HG02763 (cell line): ENCODE measurements around the gene RAB11A.

Experiments used
- ATAC-seq: cut with Tn5 transposase; IDR thresholded peaks from one replicate; pipeline ENCODE4 v1.9.1; 2021; ENCODE audit warnings: mild to moderate bottlenecking, moderate library complexity; ENCODE audit not compliant: unreplicated experiment

Gene RAB11A

GRCh38 chr15:65914981-65915925, 46.0 kb downstream of the RAB11A start:
- ATAC-seq = no peak

- no peak for ATAC-seq
These were observed 46.9 kb downstream of the RAB11A start for GRCh38 chr15:65916041-65916663.

GRCh38 chr15:65916664-65917406, 47.5 kb downstream of the RAB11A start:
- peak; percentile 51 for ATAC-seq

- no peak for ATAC-seq
These were observed 48.1 kb downstream of the RAB11A start for GRCh38 chr15:65917407-65917756.

- no peak for ATAC-seq
These were observed 48.6 kb downstream of the RAB11A start for GRCh38 chr15:65917936-65918335.

- no peak for ATAC-seq
These were observed 49.1 kb downstream of the RAB11A start for GRCh38 chr15:65918357-65918920.

GRCh38 chr15:65918945-65919344, 49.7 kb downstream of the RAB11A start:
- ATAC-seq = no peak

- no peak for ATAC-seq
These were observed 50.1 kb downstream of the RAB11A start for GRCh38 chr15:65919353-65919752.

- no peak for ATAC-seq
These were observed 50.8 kb downstream of the RAB11A start for GRCh38 chr15:65920121-65920520.

- ATAC-seq = no peak
These were observed 51.6 kb downstream of the RAB11A start for GRCh38 chr15:65920825-65921309.

GRCh38 chr15:65921780-65922179, 52.5 kb downstream of the RAB11A start:
- ATAC-seq = no peak

- ATAC-seq = no peak
These were observed 53.3 kb downstream of the RAB11A start for GRCh38 chr15:65922621-65923020.

GRCh38 chr15:65923264-65923663, 54.0 kb downstream of the RAB11A start:
- no peak for ATAC-seq

GRCh38 chr15:65924004-65924403, 54.7 kb downstream of the RAB11A start:
- ATAC-seq = no peak

- no peak for ATAC-seq
These were observed 56.0 kb downstream of the RAB11A start for GRCh38 chr15:65925338-65925737.

GRCh38 chr15:65926459-65926858, 57.2 kb downstream of the RAB11A start:
- ATAC-seq = no peak

GRCh38 chr15:65926899-65927298, 57.6 kb downstream of the RAB11A start:
- ATAC-seq = no peak

- ATAC-seq = no peak
These were observed 58.3 kb downstream of the RAB11A start for GRCh38 chr15:65927545-65927944.

- no peak for ATAC-seq
These were observed 60.3 kb downstream of the RAB11A start for GRCh38 chr15:65929573-65929972.

GRCh38 chr15:65930134-65930533, 60.8 kb downstream of the RAB11A start:
- no peak for ATAC-seq

GRCh38 chr15:65931221-65931620, 61.9 kb downstream of the RAB11A start:
- no peak for ATAC-seq
